ENCODE data around the gene FEZF1.

GRCh38 chr7:122304319-122304975 lies at the start of gene FEZF1:
- no peak for TF ChIP-seq EZH2 (IDR thresholded peaks at IDR 0.05; ENCODE audit: borderline replicate concordance)
- no peak for TF ChIP-seq CTCF (IDR thresholded peaks at IDR 0.05; ENCODE audit: poor library complexity)

Data from hepatocyte (in vitro differentiated cells).